GM19395 (cell line): ENCODE measurements around the gene ZNF789.
A peak's percentile ranks its signal among the peaks of the same experiment; 100 is the strongest.

Source experiments
- ATAC-seq: cut with Tn5 transposase; IDR thresholded peaks from one replicate; pipeline ENCODE4 v1.9.1; 2021; ENCODE audit warnings: mild to moderate bottlenecking, moderate library complexity; ENCODE audit not compliant: unreplicated experiment

Gene ZNF789

GRCh38 chr7:99457650-99458493 is 14.8 kb upstream of the ZNF789 start:
- no peak for ATAC-seq

DNA sequence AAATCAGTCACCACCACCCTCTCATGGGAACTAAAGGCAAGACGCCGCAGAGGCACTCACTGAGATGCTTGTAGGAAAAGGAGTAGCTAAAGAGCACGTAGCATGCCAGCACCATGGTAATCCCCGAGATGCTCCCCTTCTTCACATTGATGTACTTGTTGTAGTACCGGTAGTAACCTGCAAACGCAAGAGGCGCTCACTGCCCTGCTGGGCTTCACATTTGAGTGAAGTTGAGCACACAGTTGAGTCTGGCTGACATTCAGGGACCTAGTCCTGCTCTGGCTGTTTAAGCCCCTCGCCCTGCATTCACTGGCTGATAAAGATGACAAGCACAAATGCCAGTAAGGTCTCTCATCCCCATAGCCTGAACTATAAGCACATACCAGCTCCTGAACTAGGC is 13.6 kb upstream of the ZNF789 start:
- ATAC-seq, result no peak

GRCh38 chr7:99460651-99461050 is 12.0 kb upstream of the ZNF789 start:
- no peak for ATAC-seq

- ATAC-seq, result no peak
These were observed 11.5 kb upstream of the ZNF789 start for GRCh38 chr7:99461221-99461620.

DNA sequence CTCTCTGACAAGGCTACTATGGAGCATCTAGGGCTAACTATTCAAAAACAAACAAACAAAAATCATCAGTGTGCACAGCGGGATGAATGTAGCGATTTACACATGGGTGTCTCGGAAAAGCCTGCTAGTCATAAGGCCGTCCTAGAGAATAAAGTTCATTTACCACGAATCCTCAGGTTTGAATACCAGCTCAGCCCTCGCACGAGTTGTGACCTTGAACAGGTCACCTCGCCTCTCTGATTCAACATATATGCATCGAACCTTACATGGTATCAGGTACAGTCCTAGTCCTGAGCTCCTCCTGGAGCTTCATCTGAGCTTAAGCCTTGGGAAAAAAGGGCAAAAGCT is 7.3 kb upstream of the ZNF789 start:
- no peak for ATAC-seq

GRCh38 chr7:99468336-99468918 is 4.3 kb upstream of the ZNF789 start:
- ATAC-seq, result no peak

- ATAC-seq, result no peak
These were observed 3.2 kb upstream of the ZNF789 start for GRCh38 chr7:99469381-99470065.

GRCh38 chr7:99473315-99473596 is 566 bp downstream of the ZNF789 start:
- ATAC-seq, result no peak

GRCh38 chr7:99476107-99476506 is 3.4 kb downstream of the ZNF789 start:
- no peak for ATAC-seq

DNA sequence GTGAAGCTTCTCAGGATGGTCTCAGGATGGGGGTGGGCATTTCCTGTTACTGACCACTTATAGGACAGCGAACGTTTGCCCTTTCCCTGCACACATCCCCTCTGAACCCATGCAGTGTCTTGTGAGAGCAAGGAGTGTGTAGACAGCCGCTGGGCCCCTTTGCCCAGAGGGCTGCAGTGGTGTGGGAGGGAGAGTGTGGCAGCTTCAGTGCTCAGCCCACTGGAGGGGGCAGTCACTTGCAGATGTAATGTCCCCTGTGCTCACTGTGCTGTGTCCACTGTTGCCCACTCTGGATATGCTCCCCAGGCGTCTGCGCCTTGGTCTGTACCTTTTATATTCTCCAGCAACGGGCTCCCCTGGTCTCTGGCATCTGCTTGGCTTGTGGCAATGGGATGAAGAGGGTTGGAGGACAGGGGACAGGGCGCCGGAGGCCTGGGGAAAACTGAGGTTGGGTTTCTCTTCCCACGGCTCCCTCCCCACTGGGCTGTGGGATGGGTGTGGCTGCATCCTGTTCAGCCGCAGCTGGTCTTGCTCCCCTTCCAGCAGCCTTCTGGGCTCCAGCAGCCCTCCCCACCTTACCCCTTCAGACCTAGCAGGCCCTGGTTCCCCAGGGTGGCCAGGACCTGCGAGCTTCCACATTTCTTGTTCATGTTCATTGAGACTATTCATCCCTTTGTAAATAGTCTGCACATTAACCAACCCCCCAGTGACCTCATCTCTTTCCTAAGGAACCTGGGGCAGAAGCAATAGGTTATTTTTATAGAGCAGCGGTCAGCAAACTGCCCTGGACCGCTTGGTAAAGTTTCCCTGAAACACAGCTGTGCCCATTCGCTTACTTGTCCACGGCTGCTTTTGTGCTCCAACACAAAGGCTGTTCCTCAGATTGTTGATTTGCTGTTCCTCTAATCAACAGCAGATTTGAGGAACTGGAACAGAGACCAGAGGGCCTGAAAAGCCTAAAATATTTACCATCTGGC is 6.1 kb downstream of the ZNF789 start:
- ATAC-seq, result no peak

GRCh38 chr7:99485094-99485493 is 12.4 kb downstream of the ZNF789 start:
- ATAC-seq, result no peak

DNA sequence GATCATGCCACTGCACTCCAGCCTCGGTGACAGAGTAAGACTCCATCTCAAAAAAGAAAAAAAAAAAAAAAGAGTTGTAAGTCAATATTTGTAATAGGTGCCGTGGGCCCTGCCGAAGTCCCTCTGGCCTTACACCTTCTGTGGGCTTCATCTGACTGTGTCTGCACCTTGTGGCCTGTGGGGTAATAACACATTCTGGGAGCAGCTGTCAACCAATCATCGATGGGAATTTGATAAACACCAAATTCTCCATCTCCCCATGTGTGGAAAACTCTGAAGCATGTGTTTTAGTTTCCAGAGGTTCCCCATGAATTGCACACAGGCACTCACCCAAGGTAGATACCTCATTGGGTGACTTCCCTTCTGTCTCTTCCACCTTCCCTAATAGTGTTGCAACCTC is 16.5 kb downstream of the ZNF789 start:
- ATAC-seq, result no peak

DNA sequence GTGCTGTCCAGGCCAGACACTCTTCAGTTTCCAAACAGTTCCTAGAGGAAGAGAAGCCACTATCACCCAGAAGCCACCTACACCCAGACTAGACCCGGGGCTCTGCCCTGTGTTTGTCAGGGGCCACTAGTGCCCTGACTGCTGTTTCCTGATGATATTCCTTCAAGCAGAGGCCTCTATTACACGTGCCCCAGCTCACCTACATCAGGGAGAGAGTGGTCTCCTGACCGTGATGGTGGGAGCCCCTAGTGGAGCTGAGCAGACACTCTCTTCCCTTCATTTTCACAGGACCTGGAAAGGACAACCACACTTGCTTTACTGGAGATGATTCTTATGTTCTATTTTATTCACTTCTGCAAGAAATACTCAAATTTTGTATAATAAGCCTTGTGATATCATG is 18.2 kb downstream of the ZNF789 start:
- ATAC-seq, result no peak

DNA sequence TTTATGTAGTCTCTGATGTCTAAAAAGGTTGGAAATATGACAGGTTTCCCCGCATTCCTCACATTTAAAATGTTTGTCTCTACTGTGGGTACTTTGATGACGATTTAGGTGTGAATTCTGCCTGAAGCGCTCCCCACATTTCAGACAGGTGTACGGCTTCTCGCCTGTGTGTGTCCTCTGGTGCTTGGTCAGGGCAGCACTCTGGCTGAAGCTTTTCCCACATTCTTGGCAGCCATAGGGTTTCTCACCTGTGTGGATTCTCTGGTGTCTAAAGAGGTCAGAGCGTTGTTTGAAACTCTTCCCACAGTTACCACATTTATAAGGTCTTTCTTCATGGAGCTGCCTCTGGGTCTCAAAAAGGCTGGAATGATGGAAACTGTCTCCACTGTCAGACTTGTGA is 21.1 kb downstream of the ZNF789 start:
- ATAC-seq, result no peak

DNA sequence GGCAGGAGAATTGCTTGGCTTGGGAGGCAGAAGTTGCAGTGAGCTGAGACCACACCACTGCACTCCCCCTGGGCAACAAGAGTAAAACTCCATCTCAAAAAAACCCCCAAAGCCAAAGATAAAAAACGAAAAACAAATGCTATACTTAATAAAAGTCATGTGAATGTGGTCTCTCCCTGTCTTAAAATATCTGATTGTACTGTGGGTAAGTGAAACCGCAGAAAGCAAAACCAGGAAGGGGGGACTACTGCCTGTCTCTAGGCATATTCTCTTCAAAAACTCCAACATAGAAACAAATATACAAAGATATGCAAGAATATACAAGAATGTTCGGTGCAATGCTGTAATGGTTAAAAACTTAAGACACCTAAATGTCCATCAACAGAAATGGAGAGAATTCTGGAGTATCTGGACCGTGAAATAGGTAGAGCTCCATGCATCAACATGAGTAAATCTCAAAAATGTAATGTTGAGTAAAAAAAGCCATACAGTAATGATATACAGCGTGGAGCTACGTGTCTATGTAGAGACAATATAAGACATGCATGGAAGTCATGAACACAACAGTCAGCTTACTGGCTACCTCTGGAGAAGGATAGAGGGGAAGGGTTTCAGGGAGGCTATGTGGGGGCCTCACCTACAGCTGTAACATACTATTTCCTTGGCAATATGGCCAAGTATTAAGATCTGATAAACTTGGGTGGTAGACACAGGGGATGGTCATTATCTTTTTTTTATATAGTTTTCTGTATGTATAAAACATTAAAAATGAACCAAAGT is 25.3 kb downstream of the ZNF789 start:
- no peak for ATAC-seq

GRCh38 chr7:99498546-99498944 is 25.9 kb downstream of the ZNF789 start:
- ATAC-seq, result no peak

DNA sequence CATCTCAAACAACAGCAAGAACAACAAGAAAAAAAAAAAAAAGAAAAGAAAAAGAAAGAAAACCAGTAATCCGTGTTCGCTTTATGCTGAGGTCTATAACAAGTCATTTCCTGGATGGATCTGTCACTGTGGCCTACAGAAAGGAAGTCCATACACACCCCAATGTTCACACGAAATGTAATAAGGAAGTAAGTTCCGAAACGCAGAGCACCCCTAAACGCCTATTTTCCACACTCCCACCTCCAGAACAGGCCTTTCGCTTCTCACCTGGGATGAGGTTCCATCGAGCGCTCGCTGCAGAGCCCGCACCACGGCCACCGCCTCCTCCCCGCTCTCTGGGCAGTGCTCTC is 26.7 kb downstream of the ZNF789 start:
- ATAC-seq, result no peak

DNA sequence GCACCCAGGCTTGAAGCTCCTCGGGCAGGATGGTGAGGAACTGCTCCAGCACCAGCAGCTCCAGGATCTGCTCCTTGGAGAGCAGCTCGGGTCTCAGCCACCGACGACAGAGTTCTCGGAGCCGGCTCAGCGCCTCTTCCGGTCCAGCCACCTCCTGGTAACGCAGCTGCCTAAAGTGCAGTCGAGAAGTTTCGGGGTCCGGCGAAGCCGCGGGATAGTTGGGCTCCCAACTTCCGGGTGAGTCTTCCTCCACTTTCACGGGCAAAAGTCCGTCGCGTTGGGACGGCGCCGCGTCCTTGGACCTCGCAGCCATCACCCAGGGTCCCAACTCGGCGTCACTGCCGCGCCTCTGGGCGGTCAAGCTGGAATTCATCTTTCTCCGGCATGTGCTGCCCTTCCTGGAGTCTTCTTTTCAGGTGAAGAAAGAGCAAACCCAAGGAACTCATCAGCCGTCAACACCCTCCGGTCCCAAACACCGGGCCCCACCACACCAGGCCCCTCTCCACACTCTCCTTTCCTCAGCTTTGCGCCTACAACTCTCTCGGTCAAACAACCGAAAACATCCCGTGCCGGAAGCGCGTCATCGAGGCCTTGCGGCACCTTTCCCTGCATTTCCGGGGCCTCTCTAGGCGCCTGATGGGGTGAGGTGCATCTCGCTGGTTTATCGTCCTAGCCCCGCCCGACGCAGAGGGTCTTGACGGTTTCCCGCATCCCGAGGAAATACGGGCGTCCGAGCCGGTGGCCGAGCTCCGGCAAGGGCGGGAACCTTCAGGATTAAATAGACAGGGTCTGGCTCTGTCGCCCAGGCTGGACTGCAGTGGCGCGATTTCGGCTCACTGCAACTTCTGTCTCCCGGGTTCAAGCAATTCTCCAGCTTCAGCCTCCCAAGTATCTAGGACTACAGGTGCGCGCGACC is 27.3 kb downstream of the ZNF789 start, which contains the start of gene ZNF394:
ZNF394 (minus strand) TSS at position 561 of the 916 bp plus-strand sequence; CDS start at position 373, 188 bp downstream.
- peak; percentile 51 for ATAC-seq

DNA sequence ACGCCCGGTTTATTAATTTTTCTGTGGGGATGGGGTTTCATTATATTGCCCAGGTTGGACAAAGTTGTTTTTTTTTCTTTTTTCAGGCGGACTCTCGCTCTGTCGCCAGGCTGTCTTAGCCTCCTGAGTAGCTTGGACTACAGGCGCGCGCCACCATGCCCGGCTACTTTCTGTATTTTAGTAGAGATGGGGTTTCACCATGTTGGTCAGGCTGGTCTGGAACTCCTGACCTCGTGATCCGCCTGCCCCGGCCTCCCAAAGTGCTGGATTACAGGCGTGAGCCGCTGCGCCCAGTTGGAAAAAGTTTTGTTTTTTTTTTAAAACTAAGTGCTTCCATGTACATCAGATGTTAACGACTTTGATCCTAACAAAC is 27.9 kb downstream of the ZNF789 start:
- no peak for ATAC-seq
